Measurements from ENCODE around the gene GABRR2.

DNA sequence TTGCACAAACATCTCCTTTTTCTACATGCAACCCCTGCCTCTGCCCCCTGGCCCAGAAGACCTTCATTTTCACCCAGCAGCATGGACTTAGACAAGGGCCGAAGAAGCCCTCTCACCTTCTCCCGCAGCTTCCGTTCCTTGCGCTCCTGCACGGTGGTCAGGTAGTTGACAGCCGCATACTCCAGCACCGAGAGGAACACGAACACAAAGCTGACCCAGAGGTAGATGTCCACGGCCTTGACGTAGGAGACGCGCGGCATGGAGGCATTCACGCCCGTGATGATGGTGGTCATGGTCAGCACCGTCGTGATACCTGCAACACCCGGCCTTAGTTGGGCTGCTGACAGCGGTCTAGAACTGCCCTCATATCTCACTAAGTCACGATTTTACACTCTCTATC, 50.8 kb downstream of the GABRR2 start:
- TF ChIP-seq, protein P1, sequence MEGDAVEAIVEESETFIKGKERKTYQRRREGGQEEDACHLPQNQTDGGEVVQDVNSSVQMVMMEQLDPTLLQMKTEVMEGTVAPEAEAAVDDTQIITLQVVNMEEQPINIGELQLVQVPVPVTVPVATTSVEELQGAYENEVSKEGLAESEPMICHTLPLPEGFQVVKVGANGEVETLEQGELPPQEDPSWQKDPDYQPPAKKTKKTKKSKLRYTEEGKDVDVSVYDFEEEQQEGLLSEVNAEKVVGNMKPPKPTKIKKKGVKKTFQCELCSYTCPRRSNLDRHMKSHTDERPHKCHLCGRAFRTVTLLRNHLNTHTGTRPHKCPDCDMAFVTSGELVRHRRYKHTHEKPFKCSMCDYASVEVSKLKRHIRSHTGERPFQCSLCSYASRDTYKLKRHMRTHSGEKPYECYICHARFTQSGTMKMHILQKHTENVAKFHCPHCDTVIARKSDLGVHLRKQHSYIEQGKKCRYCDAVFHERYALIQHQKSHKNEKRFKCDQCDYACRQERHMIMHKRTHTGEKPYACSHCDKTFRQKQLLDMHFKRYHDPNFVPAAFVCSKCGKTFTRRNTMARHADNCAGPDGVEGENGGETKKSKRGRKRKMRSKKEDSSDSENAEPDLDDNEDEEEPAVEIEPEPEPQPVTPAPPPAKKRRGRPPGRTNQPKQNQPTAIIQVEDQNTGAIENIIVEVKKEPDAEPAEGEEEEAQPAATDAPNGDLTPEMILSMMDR (IDR thresholded peaks at IDR 0.05; ENCODE audit: insufficient read depth, low read depth, low read length) = no peak
- TF ChIP-seq EZH2 (IDR thresholded peaks at IDR 0.05; ENCODE audit: insufficient read depth, low read length) = no peak
